K562 (cell line): Measurements from ENCODE around the gene OR52A5. TPM values are rescaled to one million over a fixed set of nuclear protein-coding genes. Genes with fewer than 3 reads are reported as not detected.
A peak's percentile ranks its signal among the peaks of the same experiment; 100 is the strongest.

Experiments used
- E2F3 ChIP-seq: fragments of 250-450 bp; sonication (Bioruptor Pico); IDR thresholded peaks from 2 replicates; pipeline ENCODE4 v1.4.0; 2020; ENCODE audit warnings: mild to moderate bottlenecking
- GATA2 ChIP-seq: sonication (generic); formaldehyde crosslinking; IDR thresholded peaks from 2 replicates; pipeline ENCODE4 v1.4.0; 2020; ENCODE audit warnings: mild to moderate bottlenecking, missing genetic modification reagents
- MNT ChIP-seq, 2 experiments: fragments of 450-650 bp; conservative IDR thresholded peaks; 2 replicates each; pipeline ENCODE4 v1.6.1; 2017; ENCODE audit warnings: mild to moderate bottlenecking in 2 of 2, moderate library complexity in 2 of 2
- NFATC3 ChIP-seq: fragments of 450-650 bp; IDR thresholded peaks from 2 replicates; pipeline ENCODE4 v1.6.1; 2017; ENCODE audit warnings: mild to moderate bottlenecking
- POLR2B ChIP-seq: fragments of 450-650 bp; IDR thresholded peaks from 2 replicates; pipeline ENCODE4 v1.6.1; 2018; ENCODE audit warnings: low read depth; ENCODE audit not compliant: partially characterized antibody
- RBFOX2 ChIP-seq: fragments of 200-400 bp; formaldehyde crosslinking; IDR thresholded peaks from 2 replicates; pipeline ENCODE4 v1.6.1; 2017; ENCODE audit warnings: low read depth, mild to moderate bottlenecking, low read length, moderate library complexity
- SOX6 ChIP-seq: fragments of 450-650 bp; IDR thresholded peaks from 2 replicates; pipeline ENCODE4 v1.6.1; 2014; ENCODE audit warnings: mild to moderate bottlenecking
- STAT5B ChIP-seq: fragments of 250-450 bp; sonication (Bioruptor Pico); IDR thresholded peaks from 2 replicates; pipeline ENCODE4 v1.8.0; 2021; ENCODE audit warnings: mild to moderate bottlenecking, inconsistent platforms
- TOE1 ChIP-seq, 2 experiments: fragments of 450-650 bp in 1 of 2; sonication (generic) in 1 of 2; formaldehyde crosslinking in 1 of 2; IDR thresholded peaks; 2 replicates each; pipeline versions ENCODE4 v1.7.1 to v1.8.0; 2016 to 2022; ENCODE audit warnings: borderline replicate concordance in 2 of 2, mild to moderate bottlenecking in 2 of 2, antibody characterized with exemption in 1 of 2, inconsistent platforms in 1 of 2, low read depth in 1 of 2, missing genetic modification reagents in 1 of 2, moderate library complexity in 1 of 2
- TRIM24 ChIP-seq, 2 experiments: fragments of 450-650 bp; IDR thresholded peaks; 2 replicates each; pipeline ENCODE4 v1.6.1; 2016
- ZFP30 ChIP-seq: fragments of 250-450 bp; sonication (Bioruptor Pico); IDR thresholded peaks from 2 replicates; pipeline ENCODE4 v1.8.0; 2022; ENCODE audit warnings: moderate library complexity, mild to moderate bottlenecking, inconsistent platforms, borderline replicate concordance
- ZNF347 ChIP-seq: fragments of 450-650 bp; formaldehyde crosslinking; IDR thresholded peaks from 2 replicates; pipeline ENCODE4 v1.4.0; 2020; ENCODE audit warnings: low read depth, mild to moderate bottlenecking, moderate library complexity
- ZNF589 ChIP-seq: fragments of 200-800 bp; sonication (Bioruptor generic); IDR thresholded peaks from 2 replicates; pipeline ENCODE4 v1.6.1; 2016; ENCODE audit warnings: low read depth, missing genetic modification characterization, missing compliant biosample characterization
- polyA plus RNA-seq, 8 experiments: library from polyadenylated mRNA; depleted of rRNA in 4 of 8; stranded (reverse) in 5 of 8; unstranded in 3 of 8; fragments of >200 nt; fragmentation: Nextera tagmentation in 2 of 8; fragmentation: Illumina TruSeq in 1 of 8; extraction: Ambion mirVana in 2 of 8; extraction: Trizol in 1 of 8; gene quantifications; 2 replicates each; pipeline versions ENCODE4 v1.2.1 to v1.2.3, GENCODE V29; 2011 to 2014; ENCODE audit warnings: inconsistent platforms in 1 of 8, missing spikeins in 1 of 8
- total RNA-seq, 7 experiments: library from RNA; depleted of rRNA in 6 of 7; stranded (reverse); fragments of >200 nt in 6 of 7; fragmentation: Illumina TruSeq in 2 of 7; extraction: Trizol in 2 of 7; gene quantifications; 2 replicates each; pipeline versions ENCODE4 v1.2.1 to v1.2.3, GENCODE V29; 2011 to 2021; ENCODE audit warnings: low replicate concordance in 1 of 7
- TF ChIP-seq, protein P1 (sequence below): fragments of 200-600 bp; sonication (generic); IDR thresholded peaks from one replicate; pipeline ENCODE4 v1.6.1; 2012; ENCODE audit warnings: mild to moderate bottlenecking, low read depth, low read length, inconsistent platforms
- TF ChIP-seq, protein P2 (sequence below): sonication (generic); formaldehyde crosslinking; IDR thresholded peaks from 2 replicates; pipeline ENCODE4 v1.8.1; 2023; ENCODE audit warnings: mild to moderate bottlenecking, missing genetic modification reagents

OR52A5 gene
- total and polyA plus RNA-seq, 9 of the 15 experiments (the other 6 are each of a cell fraction or from before 2014, with no cell fraction given) = 0.04 to 1.1 (median 0.94) TPM; not detected in 6

GRCh38 chr11:5129457-5129877 is 8.7 kb downstream of the OR52A5 start (continued):
- TF ChIP-seq, protein P1, sequence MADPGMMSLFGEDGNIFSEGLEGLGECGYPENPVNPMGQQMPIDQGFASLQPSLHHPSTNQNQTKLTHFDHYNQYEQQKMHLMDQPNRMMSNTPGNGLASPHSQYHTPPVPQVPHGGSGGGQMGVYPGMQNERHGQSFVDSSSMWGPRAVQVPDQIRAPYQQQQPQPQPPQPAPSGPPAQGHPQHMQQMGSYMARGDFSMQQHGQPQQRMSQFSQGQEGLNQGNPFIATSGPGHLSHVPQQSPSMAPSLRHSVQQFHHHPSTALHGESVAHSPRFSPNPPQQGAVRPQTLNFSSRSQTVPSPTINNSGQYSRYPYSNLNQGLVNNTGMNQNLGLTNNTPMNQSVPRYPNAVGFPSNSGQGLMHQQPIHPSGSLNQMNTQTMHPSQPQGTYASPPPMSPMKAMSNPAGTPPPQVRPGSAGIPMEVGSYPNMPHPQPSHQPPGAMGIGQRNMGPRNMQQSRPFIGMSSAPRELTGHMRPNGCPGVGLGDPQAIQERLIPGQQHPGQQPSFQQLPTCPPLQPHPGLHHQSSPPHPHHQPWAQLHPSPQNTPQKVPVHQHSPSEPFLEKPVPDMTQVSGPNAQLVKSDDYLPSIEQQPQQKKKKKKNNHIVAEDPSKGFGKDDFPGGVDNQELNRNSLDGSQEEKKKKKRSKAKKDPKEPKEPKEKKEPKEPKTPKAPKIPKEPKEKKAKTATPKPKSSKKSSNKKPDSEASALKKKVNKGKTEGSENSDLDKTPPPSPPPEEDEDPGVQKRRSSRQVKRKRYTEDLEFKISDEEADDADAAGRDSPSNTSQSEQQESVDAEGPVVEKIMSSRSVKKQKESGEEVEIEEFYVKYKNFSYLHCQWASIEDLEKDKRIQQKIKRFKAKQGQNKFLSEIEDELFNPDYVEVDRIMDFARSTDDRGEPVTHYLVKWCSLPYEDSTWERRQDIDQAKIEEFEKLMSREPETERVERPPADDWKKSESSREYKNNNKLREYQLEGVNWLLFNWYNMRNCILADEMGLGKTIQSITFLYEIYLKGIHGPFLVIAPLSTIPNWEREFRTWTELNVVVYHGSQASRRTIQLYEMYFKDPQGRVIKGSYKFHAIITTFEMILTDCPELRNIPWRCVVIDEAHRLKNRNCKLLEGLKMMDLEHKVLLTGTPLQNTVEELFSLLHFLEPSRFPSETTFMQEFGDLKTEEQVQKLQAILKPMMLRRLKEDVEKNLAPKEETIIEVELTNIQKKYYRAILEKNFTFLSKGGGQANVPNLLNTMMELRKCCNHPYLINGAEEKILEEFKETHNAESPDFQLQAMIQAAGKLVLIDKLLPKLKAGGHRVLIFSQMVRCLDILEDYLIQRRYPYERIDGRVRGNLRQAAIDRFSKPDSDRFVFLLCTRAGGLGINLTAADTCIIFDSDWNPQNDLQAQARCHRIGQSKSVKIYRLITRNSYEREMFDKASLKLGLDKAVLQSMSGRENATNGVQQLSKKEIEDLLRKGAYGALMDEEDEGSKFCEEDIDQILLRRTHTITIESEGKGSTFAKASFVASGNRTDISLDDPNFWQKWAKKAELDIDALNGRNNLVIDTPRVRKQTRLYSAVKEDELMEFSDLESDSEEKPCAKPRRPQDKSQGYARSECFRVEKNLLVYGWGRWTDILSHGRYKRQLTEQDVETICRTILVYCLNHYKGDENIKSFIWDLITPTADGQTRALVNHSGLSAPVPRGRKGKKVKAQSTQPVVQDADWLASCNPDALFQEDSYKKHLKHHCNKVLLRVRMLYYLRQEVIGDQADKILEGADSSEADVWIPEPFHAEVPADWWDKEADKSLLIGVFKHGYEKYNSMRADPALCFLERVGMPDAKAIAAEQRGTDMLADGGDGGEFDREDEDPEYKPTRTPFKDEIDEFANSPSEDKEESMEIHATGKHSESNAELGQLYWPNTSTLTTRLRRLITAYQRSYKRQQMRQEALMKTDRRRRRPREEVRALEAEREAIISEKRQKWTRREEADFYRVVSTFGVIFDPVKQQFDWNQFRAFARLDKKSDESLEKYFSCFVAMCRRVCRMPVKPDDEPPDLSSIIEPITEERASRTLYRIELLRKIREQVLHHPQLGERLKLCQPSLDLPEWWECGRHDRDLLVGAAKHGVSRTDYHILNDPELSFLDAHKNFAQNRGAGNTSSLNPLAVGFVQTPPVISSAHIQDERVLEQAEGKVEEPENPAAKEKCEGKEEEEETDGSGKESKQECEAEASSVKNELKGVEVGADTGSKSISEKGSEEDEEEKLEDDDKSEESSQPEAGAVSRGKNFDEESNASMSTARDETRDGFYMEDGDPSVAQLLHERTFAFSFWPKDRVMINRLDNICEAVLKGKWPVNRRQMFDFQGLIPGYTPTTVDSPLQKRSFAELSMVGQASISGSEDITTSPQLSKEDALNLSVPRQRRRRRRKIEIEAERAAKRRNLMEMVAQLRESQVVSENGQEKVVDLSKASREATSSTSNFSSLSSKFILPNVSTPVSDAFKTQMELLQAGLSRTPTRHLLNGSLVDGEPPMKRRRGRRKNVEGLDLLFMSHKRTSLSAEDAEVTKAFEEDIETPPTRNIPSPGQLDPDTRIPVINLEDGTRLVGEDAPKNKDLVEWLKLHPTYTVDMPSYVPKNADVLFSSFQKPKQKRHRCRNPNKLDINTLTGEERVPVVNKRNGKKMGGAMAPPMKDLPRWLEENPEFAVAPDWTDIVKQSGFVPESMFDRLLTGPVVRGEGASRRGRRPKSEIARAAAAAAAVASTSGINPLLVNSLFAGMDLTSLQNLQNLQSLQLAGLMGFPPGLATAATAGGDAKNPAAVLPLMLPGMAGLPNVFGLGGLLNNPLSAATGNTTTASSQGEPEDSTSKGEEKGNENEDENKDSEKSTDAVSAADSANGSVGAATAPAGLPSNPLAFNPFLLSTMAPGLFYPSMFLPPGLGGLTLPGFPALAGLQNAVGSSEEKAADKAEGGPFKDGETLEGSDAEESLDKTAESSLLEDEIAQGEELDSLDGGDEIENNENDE = no peak
- TF ChIP-seq MNT (conservative IDR thresholded peaks at IDR 0.05) (peak in 1 of 2 experiments; percentile 54; a peak in 2 of 4 replicates), E2F3 (CRISPR knock-in tag) (no peak), POLR2B (peak; percentile 69), ZFP30 (CRISPR knock-in tag) (no peak), STAT5B (CRISPR knock-in tag) (no peak), ZNF589 (CRISPR knock-in tag) (peak; percentile 80; the same call in 1 of the 2 replicates), GATA2 (CRISPR knock-in tag) (peak; percentile 51), TRIM24 (IDR thresholded peaks at IDR 0.05) (peak; percentile 83 to 88), TOE1 (IDR thresholded peaks at IDR 0.05; ENCODE audit: borderline replicate concordance) (no peak), TOE1 (CRISPR knock-in tag; IDR thresholded peaks at IDR 0.05; ENCODE audit: borderline replicate concordance, low read depth) (no peak), SOX6 (peak; percentile 71), NFATC3 (no peak), ZNF347 (CRISPR knock-in tag) (no peak), RBFOX2 (peak; percentile 75)
- TF ChIP-seq, protein P2, sequence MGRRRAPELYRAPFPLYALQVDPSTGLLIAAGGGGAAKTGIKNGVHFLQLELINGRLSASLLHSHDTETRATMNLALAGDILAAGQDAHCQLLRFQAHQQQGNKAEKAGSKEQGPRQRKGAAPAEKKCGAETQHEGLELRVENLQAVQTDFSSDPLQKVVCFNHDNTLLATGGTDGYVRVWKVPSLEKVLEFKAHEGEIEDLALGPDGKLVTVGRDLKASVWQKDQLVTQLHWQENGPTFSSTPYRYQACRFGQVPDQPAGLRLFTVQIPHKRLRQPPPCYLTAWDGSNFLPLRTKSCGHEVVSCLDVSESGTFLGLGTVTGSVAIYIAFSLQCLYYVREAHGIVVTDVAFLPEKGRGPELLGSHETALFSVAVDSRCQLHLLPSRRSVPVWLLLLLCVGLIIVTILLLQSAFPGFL = no peak
